Suppressor macrophage treated with lipopolysaccharide for 4 hours (primary cell): ENCODE results near the gene TBC1D1.

Experiments
- DNase-seq: peaks from one replicate; pipeline ENCODE4 v3.0.0-alpha.2; 2020

The TBC1D1 gene

GRCh38 chr4:37995299-37995821 lies 104.5 kb downstream of the TBC1D1 start:
- DNase-seq: no peak

GRCh38 chr4:37995981-37996775 lies 105.3 kb downstream of the TBC1D1 start:
- no peak for DNase-seq

- no peak for DNase-seq
These were observed 107.3 kb downstream of the TBC1D1 start for GRCh38 chr4:37998226-37998625.

GRCh38 chr4:37999000-37999716 lies 108.3 kb downstream of the TBC1D1 start:
- DNase-seq: no peak

GRCh38 chr4:37999965-38000364 lies 109.1 kb downstream of the TBC1D1 start:
- no peak for DNase-seq

GRCh38 chr4:38001927-38002326 lies 111.0 kb downstream of the TBC1D1 start:
- no peak for DNase-seq

GRCh38 chr4:38002451-38003071 lies 111.7 kb downstream of the TBC1D1 start:
- DNase-seq: no peak

GRCh38 chr4:38003102-38003501 lies 112.2 kb downstream of the TBC1D1 start:
- DNase-seq: no peak

- no peak for DNase-seq
These were observed 112.7 kb downstream of the TBC1D1 start for GRCh38 chr4:38003628-38004027.

- no peak for DNase-seq
These were observed 113.2 kb downstream of the TBC1D1 start for GRCh38 chr4:38004062-38004461.

- no peak for DNase-seq
These were observed 114.0 kb downstream of the TBC1D1 start for GRCh38 chr4:38004887-38005286.

- no peak for DNase-seq
These were observed 114.8 kb downstream of the TBC1D1 start for GRCh38 chr4:38005637-38006036.

GRCh38 chr4:38007645-38008044 lies 116.8 kb downstream of the TBC1D1 start:
- DNase-seq: no peak

- DNase-seq: no peak
These were observed 117.7 kb downstream of the TBC1D1 start for GRCh38 chr4:38008571-38009021.

- no peak for DNase-seq
These were observed 118.5 kb downstream of the TBC1D1 start for GRCh38 chr4:38009421-38009820.

GRCh38 chr4:38009949-38010348 lies 119.1 kb downstream of the TBC1D1 start:
- no peak for DNase-seq

- DNase-seq: no peak
These were observed 120.8 kb downstream of the TBC1D1 start for GRCh38 chr4:38011511-38012162.

GRCh38 chr4:38013461-38014366 lies 122.8 kb downstream of the TBC1D1 start:
- DNase-seq: no peak

GRCh38 chr4:38014421-38014852 lies 123.6 kb downstream of the TBC1D1 start:
- DNase-seq: no peak

- no peak for DNase-seq
These were observed 125.1 kb downstream of the TBC1D1 start for GRCh38 chr4:38015886-38016515.

- DNase-seq: no peak
These were observed 125.8 kb downstream of the TBC1D1 start for GRCh38 chr4:38016698-38017097.
